Renal cortical epithelial cell (primary cell): ENCODE data around the gene FOXA3. TPM values are rescaled to one million over a fixed set of nuclear protein-coding genes. Genes with fewer than 3 reads are reported as not detected.

ENCODE experiments used
- DNase-seq: peaks from one replicate; pipeline ENCODE4 v3.0.0-alpha.2; 2011; ENCODE audit warnings: low read depth
- total RNA-seq: library from RNA; depleted of rRNA; stranded (reverse); fragments of >200 nt; gene quantifications from 2 replicates; pipeline ENCODE4 v1.2.3, GENCODE V29; 2014

Gene FOXA3
- total RNA-seq, 1 donor from 2014 or later: 1.5 TPM

DNA sequence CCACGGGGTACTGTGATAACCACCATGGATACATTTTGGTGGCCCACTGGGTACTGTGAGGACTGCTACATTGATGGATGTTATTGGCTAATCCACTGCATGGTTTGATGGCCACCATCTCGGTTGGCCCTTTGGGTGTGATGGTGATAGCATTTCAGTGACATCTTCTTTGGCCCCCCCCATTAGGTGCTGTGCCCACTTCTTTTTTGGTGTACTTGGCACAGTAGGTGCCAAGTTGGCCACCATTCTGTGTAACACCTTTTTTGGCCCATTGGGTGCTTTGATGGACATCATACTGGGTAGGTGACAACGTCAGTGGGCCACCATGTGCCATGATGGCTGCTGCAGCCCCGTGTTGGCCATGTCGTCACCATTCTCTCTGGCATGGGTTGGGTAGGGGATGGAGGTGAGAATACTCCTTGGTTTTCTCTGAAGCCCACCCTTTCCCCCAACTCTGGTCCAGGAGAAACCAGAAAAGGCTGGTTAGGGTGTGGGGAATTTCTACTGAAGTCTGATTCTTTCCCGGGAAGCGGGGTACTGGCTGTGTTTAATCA, 9.2 kb downstream of the FOXA3 start:
- no peak for DNase-seq

DNA sequence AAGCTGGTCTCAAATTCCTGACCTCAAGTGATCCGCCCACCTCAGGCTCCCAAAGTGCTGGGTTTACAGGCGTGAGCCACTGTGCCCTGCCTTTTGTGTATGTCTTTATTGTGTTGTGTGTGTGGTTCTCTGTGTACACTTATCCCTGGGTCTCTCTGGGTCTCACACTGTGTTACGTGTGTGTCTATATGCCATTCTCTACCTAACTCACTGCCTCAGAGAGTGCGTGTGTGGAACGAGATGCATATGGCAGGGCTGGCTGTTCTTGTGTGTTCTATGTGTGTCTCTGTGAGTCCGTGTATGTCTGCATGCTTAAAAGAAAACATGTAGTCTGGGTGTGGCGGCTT, 10.5 kb downstream of the FOXA3 start:
- no peak for DNase-seq

DNA sequence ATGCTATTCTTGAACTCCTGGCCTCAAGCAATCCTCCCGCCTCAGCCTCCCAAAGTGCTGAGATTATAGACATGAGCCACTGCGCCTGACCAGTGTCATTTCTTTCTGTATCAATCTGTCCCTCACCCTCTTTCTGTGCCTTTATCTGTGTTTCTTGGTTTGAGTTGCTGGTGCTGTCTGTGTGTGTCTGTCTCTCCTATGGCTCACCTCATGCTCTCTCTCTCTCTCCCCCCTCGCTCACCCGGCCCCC, 12.0 kb downstream of the FOXA3 start:
- DNase-seq: no peak

DNA sequence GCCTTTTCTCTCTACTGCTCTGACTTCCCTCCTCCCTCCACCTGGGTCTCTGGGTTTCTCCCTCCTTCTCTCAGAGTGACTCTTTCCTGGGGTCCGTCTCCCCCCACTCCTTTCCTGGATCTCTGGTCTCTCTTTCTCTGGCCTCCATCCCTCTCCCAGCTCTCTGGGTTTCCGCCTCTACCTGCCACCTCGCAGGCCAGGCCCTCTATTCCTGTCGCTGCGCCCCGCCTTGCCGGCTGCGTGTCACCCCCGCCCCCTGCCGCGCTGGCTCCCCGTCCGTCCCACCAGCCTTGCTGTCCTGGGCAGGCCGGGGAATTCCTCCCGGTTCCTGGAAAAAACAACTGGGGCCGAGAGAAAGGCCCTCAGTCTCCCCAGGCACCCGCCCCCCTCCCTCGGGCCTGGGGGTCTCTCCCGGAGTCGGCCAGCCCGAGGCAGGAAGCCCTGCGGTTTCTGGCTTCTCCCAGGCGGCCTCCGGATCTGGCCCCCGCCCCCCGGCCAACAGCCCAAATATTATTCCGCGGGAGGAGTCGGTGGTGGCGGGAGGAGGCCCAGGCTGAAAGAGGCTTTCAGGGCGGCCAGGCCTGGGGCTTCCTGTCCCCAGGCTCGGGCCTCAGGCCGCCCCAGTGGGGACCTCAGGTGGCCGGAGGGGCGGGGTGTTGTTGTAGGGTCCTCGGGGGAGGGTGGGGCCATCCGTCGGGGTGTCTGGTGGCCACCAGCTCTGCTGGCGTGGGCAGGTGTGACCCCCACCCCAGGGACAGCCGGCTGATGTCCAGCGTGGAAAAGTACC, 12.5 kb downstream of the FOXA3 start:
- DNase-seq: no peak

DNA sequence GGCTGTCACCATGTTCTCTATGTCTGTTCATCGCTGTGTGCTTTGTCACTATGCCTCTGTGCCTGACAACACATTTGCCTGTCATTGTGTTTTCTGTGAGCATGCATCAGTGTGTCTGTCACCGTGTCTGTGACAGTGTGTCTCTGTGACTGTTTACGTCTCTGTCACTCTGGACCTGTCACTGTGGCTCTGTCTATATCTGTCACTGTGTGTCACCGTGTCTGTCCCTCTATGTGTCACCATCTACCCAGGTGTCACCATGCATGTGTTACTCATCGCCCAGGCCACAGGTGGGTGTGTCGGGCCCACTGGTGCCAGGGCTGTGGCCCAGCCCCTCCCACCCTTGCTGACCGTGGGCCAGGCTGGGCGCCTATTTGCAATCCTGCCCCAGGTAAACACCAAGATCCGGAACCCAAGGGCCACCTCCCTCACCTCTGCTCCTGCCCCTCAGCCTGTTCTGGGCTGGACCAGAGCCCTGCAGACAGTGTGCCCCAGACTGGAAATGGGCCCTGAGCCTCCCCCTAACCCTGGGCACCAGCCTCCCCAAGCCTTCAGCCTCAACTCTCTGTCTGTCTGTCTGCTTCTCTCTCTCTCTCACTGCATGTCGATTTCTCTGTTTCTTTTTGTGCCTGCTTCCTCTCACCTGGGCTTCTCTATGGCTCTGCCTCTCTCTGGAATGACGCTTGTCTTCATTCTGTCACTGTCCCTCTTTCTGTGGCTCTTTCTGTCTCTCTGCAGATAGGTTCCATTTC, 14.1 kb downstream of the FOXA3 start:
- no peak for DNase-seq

DNA sequence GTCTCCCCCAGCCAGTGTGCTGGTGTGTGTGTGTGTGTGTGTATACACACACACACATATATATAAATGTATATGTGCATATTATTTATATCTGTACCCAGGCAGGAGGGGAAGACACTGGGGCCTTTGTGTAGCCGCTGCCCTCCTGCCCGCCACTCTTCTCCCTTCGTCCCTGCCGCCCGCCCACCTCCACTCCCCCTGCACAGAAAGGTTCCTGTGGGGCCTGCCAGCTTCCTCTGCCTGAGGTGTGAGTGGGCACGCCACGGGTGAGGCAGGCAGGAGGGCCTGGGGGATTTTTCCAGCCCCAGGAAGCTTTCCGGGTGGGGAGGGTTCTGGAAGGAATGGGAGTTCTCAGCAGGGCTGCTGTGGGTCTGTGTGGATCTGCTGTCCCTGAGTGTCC, 14.9 kb downstream of the FOXA3 start:
- DNase-seq: no peak

DNA sequence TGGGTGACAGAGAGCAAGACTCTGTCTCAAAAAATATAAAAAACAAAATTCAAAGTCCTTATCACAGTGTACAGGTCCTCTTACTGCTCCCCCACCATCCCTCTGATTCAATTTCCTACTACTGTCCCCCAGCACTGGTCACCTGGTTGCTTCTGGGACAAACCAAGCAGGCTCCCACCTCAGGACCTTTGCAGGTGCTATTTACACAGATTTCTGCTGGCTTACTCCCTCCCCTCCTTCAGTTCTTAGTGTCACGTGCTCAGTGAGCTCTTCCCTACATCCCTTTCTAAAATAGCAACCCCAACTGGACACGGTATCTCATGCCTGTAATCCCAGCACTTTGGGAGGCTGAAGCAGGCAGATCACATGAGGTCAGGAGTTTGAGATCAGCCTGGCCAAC, 15.8 kb downstream of the FOXA3 start:
- no peak for DNase-seq

DNA sequence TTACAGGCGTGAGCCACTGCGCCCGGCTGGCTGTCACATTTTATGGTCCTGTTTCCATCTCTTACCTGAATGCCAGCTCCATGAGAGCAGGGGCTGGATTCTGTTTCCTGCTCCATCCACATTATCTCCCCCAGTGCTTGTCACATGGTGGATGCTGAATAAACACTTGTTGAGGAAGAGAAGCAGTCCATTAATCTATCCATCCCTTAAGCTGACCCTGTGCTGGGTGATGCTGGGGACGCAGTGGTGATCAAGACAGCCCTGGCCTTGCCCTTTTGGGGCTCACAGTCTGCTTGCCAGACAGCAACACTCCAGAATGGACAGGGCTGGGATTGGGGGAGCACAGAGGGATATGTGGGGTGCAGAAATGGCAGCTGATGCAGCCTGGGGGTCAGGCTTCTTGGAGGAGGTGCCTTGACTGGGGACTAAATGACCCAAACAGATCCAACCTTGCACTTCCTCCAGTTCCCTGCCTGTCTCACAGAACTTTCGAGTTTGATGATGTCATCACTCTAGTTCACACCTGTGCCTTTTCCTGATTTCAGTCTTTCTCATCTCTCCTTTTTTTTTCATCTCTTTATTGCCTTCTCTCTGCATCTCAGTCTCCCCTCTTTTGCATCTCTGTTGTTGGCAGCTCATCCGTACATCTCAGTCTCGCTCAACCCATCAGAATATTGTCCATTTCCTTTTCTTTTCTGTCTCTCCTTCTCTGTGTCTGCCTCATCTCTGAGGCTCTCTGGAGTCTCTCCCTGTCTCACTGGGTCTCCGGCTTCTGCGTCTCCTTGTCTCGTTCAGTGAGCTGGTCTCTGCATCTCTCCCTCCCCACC, 17.2 kb downstream of the FOXA3 start:
- DNase-seq: no peak

DNA sequence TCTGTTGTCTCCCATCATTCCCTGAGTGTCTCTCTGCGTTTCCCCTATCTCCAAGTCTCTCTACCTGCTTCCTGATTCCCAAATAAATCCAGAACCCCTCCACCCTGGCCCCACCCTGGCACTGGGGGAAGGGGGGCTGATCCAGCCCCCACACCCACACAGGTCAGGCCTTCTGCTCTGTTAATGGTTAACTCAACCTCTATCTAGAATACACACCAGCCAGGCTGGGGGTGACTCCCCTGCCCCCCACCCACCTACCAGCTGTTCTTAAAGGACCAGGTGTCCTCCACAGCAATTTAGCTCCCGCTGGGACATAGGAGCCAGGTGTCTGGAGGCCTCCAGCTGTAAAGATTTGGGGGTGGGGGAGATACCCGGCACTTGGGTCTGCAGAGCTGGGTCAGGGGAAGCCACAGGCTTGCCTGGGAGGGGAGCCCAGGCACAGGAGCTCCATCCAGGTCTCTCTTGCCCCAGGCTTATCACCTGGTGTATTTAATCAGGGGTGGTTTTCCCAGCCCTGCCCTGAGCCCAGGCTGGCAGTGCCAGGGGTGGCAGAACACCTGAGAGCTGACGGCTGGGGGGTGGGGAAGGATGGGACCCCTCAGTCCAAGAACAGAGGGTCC, 17.9 kb downstream of the FOXA3 start:
- DNase-seq: peak; percentile 57

DNA sequence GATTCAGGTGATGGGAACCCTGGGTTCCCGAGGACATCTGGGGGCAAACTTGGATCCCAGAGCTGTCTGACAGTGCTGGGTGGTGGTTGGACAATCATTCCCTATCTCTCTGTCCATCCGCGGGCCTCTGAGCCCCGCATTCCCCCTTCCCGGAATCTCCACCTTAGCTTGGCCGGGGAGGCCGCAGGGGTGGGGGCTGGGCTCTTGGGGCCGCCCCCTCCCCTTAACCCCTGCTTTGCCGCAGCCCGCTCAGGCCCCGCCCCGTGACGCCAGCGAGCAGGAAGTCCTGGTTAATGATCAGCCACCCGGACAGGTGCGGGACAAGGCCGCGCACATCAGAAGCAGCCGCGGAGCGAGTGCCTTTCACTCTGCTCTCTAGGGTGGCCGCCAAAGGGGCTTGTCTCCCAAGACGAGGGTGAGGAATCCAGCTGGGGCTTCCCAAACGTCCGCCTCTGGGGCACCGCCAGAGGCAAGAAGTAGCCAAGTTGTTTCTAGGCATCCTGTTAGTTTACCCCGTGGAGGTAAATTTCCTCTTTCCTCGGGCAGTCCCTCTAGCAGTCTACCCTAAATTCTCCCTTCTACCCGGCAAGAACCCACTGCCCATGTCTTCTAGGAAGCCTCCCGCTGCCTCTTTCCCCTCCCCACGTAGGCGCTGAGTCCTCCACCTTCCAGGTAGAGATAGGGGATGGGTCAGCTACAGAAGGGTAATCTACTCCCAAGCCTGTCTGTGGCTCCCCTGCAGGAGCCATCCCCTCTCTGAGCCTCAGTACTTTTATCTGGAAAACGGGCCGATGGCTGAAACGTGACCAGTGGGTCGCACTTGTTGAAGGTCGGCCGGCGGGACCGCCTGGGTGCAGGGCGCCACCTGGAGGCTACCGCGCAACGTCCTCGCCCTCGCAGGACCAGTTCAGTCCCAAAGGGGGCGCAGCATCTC, 18.8 kb downstream of the FOXA3 start:
- peak; percentile 81 for DNase-seq

DNA sequence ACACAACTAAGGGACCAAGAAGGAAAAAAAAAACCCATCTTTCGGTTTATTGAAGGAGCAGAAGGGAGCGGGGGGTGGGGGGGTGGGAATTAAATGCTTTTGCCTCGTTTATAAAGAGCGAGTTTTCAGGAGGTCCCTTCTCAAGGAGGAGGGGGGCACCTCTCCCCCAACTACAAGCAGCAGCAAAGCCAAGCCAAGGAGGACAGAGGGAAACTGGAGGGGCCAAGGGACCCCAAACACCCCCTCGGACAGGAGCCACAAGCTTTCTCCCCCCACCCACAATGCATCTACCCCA, 19.4 kb downstream of the FOXA3 start:
- DNase-seq: no peak

DNA sequence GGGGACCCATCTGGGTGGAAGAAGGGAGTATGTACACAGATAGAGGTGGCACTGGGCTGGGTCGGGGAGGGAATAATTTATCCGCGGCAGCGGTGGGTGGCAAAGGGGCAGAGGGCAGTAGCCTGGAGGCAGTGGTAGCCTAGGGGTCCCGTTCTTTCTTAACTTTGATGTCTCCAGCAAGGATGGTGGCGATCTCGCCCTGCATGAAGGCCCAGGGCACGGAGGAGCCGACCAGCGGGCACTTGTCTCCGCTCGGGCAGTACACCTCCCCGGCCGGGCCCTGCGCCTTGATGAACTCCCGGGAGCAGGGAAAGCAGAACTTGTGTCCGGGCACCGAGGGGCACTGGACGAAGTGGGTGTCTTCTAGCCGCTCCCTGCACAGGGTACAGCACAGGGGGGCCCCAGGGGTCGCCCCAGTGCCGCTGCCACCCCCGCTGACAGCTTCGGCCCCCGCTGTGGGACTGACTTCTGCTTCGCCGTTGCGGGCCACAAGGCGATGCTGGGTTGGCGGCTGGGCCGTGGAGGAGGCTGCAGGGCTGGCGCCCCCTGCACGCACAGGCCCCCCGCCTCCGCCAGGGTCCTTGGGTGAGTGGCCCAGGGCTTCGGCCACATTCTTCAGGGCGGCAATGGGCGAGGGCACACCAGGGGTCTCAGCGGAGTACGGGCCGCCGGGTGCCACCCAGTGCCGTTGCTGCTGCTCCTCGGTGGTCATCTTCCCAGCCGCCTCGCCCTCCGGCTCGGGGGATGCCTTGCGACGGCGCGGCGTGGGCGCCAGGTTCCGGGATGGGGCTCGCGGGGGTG, 20.0 kb downstream of the FOXA3 start:
- no peak for DNase-seq

DNA sequence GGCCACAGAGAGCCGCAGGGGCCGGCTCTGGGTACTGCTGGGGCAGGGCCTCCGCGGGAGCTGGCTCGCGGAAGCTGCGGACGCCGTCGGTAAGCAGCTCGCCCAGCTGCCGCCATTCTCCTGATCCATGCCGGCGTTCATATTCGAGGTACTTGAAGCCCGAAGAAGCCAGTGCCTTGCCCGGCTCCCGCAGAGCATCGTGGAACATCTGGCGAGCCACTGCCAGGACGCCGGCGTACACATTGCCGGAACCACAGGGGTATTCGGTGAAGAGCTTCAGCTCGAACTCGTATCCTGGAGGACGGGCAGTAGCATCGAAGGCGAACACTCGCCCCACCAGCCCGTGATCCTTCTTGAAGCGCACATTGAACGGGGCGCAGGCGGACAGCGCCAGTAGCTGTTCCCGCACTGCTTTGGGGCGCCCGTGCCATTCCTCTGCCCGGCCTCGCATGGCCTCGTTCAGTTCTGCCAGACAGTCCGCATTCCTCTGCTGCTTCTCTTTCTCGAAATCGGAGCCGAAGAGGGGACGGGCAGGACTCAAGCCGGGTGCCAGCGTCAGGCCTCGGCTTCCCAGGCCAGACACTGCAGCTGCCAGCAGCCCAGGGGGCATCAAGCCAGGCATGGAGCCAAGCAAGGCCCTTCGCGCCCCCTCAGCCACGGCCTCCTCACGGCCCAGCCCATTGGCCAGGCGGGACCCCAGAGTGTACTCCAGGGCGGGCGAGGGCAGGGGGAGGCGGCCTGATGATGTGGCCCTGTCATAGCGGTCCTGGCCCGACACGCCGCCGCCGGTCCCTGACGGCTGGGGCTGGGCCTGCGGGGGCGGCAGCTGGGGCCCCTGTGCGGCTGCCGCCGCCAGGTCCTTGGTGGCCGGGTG, 20.8 kb downstream of the FOXA3 start:
- DNase-seq: no peak

DNA sequence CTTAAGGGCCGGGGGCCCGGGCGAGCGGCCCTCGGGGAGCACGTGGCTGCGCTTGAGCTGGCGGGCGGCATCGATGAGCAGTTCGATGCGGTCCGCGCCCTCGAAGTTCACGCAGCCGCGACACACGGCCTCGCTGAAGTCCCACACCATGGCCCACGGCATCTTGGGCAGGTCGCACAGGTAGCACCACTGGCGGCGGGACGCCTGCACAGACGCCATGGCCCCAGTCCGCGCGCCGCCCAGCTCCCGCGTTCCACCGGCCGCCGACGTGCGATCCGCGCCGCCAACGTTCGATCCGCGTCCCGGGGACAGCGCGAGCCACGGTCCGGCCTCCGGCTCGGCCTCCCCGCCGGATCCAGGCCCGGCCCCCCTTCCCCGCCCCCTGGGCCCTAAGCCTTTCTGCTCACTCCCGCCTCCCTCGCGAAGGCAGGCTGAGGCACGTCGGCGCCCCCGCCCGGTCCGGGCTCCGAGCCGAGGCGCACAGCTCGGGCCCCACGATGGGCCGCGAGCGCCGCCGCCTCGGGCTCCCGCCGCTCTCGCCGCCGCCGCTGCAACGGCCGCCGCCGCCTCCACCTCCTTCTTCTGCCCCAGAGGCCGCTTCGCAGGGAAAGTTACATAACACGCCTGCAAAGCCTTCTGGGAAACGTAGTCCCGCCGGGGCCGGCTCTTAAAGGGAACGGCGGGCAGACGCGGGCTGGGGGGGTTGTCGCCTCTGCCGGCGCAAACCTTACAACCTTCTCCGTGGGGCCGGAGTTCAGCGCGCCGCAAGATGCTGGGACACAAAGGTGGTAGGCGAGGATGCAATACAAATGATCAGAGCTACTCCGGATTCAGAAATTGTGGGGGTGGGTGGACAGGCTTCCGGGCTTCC, 21.7 kb downstream of the FOXA3 start, which contains the start of gene IRF2BP1:
Gene IRF2BP1 (minus strand): TSS at position 586 of the 871 bp plus-strand sequence. CDS start 367 bp downstream, at position 219.
- DNase-seq: peak; percentile 86

DNA sequence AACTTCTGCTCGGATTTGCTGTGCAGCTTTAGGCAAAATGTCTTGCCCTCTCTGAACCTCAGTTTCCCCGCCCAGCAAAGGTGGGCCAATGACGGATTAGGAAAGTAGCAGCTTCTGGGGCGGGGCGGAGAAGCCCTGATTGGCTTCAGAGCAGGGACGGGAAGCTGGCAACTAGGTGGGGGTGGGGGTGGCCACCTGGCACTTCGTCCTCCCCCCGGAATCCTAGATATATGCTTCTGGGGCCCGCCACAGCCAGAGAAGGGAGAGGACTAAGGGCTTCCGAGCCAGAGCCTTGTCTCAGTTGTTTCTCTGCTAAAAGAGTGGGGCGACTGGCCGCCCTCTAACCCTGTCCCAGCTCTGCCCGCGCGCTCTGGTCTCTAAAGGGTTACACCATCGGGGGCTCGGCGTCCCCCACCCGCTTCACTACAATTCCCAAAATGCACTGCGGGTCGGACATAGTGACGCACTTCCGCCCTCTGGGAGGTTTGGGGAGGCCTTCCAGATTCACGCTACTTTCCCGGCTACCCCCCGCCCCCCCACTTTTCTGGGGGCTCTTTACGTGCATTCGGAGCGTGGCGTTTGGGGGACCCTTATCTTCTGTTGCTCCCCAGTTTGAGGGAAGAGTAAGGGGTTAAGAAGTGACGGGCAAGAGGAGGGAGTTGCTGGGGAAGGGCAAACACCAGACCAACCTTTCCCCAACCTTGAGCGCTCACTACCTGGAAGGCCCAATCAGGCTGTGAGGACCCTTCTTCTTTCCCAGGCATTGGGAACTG, 22.5 kb downstream of the FOXA3 start:
- DNase-seq: peak; percentile 87

DNA sequence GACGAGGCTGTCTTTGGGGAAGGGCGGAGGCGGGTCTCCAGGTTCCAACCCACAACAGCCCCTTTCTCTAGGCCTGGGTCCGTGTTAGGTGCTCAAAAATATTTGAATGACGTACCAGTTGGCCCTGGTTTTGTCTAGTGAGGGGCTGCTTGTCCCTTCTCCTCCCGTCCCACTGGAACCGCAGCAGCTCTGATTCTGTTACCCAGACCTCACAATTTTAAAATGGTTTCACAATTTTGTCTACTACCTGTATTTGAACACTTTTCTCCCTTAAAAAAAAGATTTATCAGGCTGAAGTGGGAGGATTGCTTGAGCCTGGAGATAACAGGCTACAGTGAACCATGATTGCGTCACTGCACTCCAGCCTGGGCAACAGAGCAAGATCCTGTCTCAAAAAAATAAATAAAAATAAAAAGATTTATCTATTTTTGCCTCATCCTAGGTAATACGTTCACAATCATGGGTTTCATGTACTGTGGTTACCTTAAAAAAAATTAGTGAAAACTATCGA, 23.1 kb downstream of the FOXA3 start:
- DNase-seq: no peak

DNA sequence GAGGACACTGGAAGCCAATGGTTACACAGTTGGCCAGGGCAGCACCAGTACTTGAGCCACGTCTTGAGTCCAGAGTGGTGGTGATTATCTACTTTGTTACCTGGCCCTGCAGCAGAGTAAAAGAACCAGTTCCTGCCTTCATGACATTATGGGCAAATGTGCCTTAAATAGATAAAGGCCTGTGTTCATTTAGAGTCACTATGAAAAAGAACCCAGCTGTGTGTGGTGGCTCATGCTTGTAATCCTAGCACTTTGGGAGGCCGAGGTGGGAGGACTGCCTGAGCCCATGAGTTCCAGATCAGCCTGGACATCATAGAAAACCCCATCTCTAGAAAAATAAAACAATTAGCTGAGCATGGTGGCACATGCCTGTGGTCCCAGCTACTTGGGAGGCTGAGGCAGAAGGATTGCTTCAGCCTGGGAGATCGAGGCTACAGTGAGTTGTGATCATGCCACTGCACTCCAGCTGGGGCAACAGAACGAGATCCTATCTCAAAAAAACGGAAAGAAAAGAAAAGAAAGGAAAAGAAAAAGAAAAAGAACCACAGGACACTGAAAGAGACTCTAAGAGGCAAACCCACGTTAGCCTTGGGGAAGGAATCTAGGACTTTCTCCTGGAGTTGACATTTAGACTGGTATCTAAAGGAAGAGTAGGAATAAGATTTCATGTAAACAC, 25.2 kb downstream of the FOXA3 start:
- DNase-seq: no peak
